WI38 (cell line): ENCODE results near the gene AQP1.

ENCODE experiments used
- H3K4me3 ChIP-seq: 2 replicates; pipeline ENCODE4 v1.5.1; 2011; ENCODE audit warnings: low read depth, mild to moderate bottlenecking, control low read depth, low read length
- CTCF ChIP-seq: IDR thresholded peaks from 2 replicates; pipeline ENCODE4 v1.5.1; 2012; ENCODE audit warnings: low read depth, mild to moderate bottlenecking, control low read depth, low read length

AQP1 gene

DNA sequence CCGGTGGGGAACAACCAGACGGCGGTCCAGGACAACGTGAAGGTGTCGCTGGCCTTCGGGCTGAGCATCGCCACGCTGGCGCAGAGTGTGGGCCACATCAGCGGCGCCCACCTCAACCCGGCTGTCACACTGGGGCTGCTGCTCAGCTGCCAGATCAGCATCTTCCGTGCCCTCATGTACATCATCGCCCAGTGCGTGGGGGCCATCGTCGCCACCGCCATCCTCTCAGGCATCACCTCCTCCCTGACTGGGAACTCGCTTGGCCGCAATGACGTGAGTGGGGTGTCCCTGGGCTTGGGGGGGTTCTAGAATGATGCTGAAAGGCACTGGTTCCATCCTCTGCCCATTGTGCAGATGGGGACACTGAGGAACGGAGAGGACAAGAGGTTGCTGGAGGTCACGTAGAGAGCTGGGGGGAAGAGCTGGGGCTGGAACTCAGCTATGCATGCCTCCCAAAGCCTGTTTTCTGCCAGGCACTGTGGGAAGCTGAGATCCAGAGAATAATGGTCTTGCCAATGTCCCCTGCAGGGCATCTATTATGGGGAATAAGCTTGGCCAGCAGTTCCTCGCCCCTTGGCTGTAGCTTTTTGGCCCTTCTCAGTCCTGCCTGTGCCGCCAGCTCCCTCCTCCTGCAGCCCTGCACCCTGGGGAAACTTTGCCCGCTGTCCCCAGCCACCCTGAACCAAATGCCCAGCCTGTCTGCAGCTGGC, 523 bp downstream of the AQP1 start:
- H3K4me3 ChIP-seq = no peak overlapping the region
- no peak for TF ChIP-seq CTCF

- H3K4me3 ChIP-seq = no peak overlapping the region
- no peak for TF ChIP-seq CTCF
Observed at GRCh38 chr7:30912731-30912985, 1.0 kb downstream of the AQP1 start.

GRCh38 chr7:30912986-30913811, 1.5 kb downstream of the AQP1 start:
- H3K4me3 ChIP-seq = no peak overlapping the region

GRCh38 chr7:30913821-30914515, 2.3 kb downstream of the AQP1 start:
- H3K4me3 ChIP-seq = no peak overlapping the region
- no peak for TF ChIP-seq CTCF

More at GRCh38 chr7:30912986-30913811, 1.5 kb downstream of the AQP1 start:
- no peak for TF ChIP-seq CTCF

DNA sequence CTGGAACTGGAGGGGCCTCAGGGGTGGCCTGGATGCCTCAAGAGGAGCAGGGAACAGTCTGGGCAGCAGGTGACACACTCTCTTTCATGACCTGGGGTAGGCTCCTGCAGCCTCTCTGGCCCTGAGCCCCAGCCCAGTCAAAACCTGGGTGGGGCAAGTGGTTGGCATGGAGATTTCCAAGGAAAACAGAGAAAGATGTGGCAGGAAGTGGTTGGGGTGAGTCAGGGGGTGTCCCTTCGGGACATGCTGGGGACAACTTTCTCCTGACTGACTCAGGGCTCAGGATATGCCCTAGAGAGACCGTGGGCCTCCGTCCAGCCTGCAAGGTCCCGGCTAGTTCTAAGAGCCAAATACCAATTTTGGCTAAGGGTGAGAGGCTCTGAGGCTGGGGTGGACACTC, 2.9 kb downstream of the AQP1 start:
- no peak for TF ChIP-seq CTCF
- H3K4me3 ChIP-seq = no peak overlapping the region

DNA sequence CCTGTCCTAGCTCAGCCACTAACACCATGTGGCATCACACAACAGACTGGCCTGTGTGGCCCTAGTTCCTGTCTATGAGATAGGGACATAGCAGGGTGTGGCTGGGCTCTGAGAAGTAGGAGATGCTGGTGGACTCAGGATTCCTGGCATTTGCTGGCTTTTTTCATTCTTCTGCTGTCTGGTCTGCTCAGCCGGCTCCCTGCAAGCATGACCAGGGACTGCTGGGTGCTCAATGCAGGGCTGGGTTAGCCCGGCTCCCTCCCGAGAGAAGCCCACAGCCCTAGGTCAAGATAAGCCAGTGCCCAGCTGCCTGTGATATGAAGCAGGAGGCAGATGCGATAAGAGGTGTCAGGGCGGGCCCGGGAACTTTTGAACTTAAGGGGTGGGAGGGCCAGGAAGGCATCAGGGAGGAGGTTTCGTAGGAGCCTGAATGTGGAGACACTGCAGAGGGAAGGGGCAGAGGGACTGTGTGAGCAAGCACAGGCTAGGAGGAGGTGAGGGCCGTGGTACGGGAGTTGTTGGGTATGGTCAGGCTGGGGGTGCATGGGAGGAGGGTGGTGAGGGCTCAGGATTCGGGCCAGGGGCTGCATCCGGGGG, 3.5 kb downstream of the AQP1 start:
- H3K4me3 ChIP-seq = no peak overlapping the region
- no peak for TF ChIP-seq CTCF
